ENCODE data around the gene IQCN. TPM values are rescaled to one million over a fixed set of nuclear protein-coding genes. Genes with fewer than 3 reads are reported as not detected.
A peak's percentile ranks its signal among the peaks of the same experiment; 100 is the strongest.

IQCN gene
- total and polyA plus RNA-seq, 4 experiments from 2014 or later: 0.13 to 5.8 (median 3.6) TPM

DNA sequence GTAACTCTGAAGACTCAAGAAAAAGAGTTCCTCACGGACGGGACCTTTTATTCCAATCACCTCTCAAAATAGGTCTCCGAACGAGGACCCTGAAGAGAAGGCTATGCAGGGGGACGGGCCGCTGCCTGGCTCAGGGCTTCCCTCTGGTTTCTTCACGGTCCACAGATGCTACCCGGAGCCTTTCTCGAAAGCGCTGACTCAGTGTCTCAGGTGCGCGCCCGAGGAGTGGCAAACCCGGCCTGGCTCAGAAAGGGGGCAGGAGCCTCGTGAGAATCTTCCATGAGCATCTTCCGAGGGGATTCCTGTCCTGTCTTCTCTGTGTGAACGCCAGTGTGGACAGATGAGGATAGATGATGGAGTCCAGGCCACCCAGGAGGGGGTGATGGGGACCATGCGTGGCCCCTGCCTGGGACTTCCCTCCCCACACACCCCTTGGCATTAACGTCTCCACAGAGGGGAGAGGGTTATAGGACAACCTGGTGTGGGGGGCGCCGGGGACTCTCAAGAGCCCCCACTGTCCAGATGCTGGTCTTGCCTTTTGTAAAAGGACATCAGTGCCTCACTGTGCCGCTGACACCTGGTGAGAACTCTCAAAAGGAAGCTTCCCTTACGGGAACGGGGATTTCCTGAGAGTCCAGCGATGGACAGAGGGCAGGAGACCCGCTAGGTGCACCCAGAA, 32.1 kb upstream of the IQCN start:
- H3K4me3 ChIP-seq (ENCODE audit: low read length in 2 of 2): peak overlapping the region in 1 of 2 donors; percentile 82
- peaks cover 4% of the 10 kb centered on the region for H3K36me3 ChIP-seq (ENCODE audit: insufficient read depth, low read length)
- Mint-ChIP-seq H3K27me3 (no peaks in the 10 kb centered on the region), H3K27ac (peak overlapping the region; percentile 99 to 100 (median 99)), H3K4me1 (peaks cover 19 to 56% (median 37%) of the 10 kb centered on the region in 4 donors), H3K9me3 (peaks cover 0 to 2% (median 0%) of the 10 kb centered on the region in 8 donors), H3K36me3 (peaks cover 4 to 30% of the 10 kb centered on the region in 2 donors), H3K4me3 (peak overlapping the region; percentile 81 to 96 (median 94))
- no peaks in the 10 kb centered on the region for H3K9me3 ChIP-seq (ENCODE audit: control insufficient read depth in 1 of 2, low read length in 2 of 2)
- H3K27me3 ChIP-seq (ENCODE audit: insufficient read depth, low read length): no peaks in the 10 kb centered on the region
- H3K27ac ChIP-seq (ENCODE audit: low read depth, low read length): peak overlapping the region; percentile 99
- ChIA-PET CTCF (ENCODE audit: partially characterized antibody) (interaction anchor here (1.0 to 6.7 kb wide), 6 partner anchors 9 to 27 kb away, joined by 3 to 118 read pairs (median 16); partner anchors contain the start of genes JUND and LSM4), POLR2A (ENCODE audit: partially characterized antibody) (interaction anchor here (0.7 to 28.5 kb wide), 9 partner anchors 11 to 215 kb away, joined by 3 to 1691 read pairs (median 45); partner anchors contain the start of genes IQCN, JUND and LSM4)
- intact Hi-C loops (cut with micrococcal nuclease): no loop called here
- peaks cover 68% of the 10 kb centered on the region for H3K4me1 ChIP-seq (ENCODE audit: insufficient read depth, low read length)
- no peak for DNase-seq

DNA sequence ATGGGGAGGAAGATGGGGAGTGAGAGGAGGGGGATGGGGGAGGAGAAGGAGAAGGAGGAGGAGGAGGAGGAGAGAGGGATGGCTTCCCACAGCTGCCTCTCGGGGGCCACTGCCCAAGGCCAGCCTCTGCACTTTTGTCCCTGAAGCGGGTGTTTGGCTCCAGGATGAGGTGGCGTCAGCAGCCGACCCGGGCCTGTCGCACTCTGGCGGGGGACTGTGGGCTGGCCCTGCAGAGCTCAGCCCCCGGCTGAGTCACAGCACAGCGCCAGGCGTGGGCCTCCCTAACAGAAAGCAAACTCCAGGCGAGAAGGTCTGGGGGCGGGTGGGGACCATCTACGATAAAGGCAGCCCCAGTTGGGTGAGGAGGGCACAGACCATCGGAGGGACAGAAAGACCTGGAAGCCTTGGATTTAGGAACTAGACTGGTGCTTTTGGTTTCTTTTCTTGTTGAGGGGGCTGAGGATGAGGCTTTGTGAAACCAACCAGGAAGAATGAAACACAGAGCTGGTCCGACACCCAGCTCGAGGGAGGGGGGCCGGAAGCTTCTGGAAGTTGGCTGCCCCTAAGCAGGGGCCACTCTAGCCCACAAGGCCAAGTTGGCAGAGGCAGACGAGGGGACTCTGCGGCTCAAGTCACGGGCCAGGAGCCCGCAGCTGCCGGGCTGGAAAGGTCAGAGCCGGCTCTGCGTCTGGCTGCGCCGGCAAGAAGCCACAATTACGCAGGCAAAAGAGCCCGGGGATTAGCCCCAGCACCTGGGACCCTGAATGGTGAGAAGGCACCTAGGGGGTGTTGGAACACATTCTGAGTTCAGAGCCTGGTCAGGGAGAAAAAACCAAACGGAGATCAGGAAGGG, 30.4 kb upstream of the IQCN start:
- Histone ChIP-seq H3K36me3 (ENCODE audit: insufficient read depth, low read length) (no peaks in the 10 kb centered on the region), H3K27ac (ENCODE audit: low read depth, low read length) (peak overlapping the region; percentile 99), H3K27me3 (ENCODE audit: insufficient read depth, low read length) (no peaks in the 10 kb centered on the region), H3K4me3 (ENCODE audit: low read length in 2 of 2) (peak overlapping the region; percentile 82 to 88), H3K4me1 (ENCODE audit: insufficient read depth, low read length) (peaks cover 70% of the 10 kb centered on the region), H3K9me3 (ENCODE audit: control insufficient read depth in 1 of 2, low read length in 2 of 2) (no peaks in the 10 kb centered on the region)
- Mint-ChIP-seq H3K27me3 (no peaks in the 10 kb centered on the region), H3K9me3 (peaks cover 0 to 2% (median 0%) of the 10 kb centered on the region in 8 donors), H3K4me1 (peaks cover 19 to 54% (median 34%) of the 10 kb centered on the region in 4 donors), H3K27ac (peak overlapping the region; percentile 99 to 100 (median 99)), H3K36me3 (peaks cover 4 to 22% of the 10 kb centered on the region in 2 donors), H3K4me3 (peak overlapping the region; percentile 89 to 98 (median 95))
- DNase-seq: peak; percentile 73 to 88 (median 78)
- intact Hi-C loops (cut with micrococcal nuclease): loop anchor here (1.0 kb wide), 3 partner anchors 10 to 19 kb away; partner anchors contain the start of gene LSM4
- ChIA-PET CTCF (ENCODE audit: partially characterized antibody) (interaction anchor here (0.6 to 6.7 kb wide), 7 partner anchors 8 to 105 kb away, joined by 4 to 118 read pairs (median 11); partner anchors contain the start of genes JUND and LSM4), POLR2A (ENCODE audit: partially characterized antibody) (interaction anchor here (0.8 to 10.4 kb wide), 18 partner anchors 8 to 216 kb away, joined by 3 to 1055 read pairs (median 4); partner anchors contain the start of genes IQCN, JUND, LSM4 and MPV17L2)

DNA sequence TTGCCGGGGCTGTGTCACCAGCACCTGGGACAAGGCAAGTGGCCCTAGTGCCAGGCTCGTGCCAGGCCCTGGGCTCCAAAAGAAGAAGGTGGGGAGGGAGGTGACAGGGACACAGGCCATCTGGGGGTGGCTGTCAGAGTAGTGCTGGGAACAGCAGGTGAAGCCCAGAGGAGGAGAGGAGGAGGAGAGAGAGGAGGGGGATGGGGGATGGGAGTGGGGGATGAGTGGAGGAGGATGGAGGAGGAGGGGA, 29.9 kb upstream of the IQCN start:
- Mint-ChIP-seq H3K27me3 (no peaks in the 10 kb centered on the region), H3K4me1 (peaks cover 19 to 54% (median 34%) of the 10 kb centered on the region in 4 donors), H3K4me3 (peak overlapping the region; percentile 89 to 98 (median 95)), H3K27ac (peak overlapping the region; percentile 99 to 100 (median 99)), H3K9me3 (peaks cover 0 to 2% (median 0%) of the 10 kb centered on the region in 8 donors), H3K36me3 (peaks cover 4 to 22% of the 10 kb centered on the region in 2 donors)
- ChIA-PET CTCF (ENCODE audit: partially characterized antibody) (interaction anchor here (1.2 to 6.7 kb wide), 5 partner anchors 11 to 106 kb away, joined by 4 to 118 read pairs (median 17); partner anchors contain the start of genes JUND and LSM4), POLR2A (ENCODE audit: partially characterized antibody) (interaction anchor here (0.9 to 10.4 kb wide), 11 partner anchors 8 to 212 kb away, joined by 3 to 1055 read pairs (median 7); partner anchors contain the start of genes IQCN, JUND, LSM4 and MPV17L2)
- intact Hi-C loops (cut with micrococcal nuclease): loop anchor here (1.0 kb wide), 3 partner anchors 10 to 19 kb away; partner anchors contain the start of gene LSM4
- peaks cover 70% of the 10 kb centered on the region for H3K4me1 ChIP-seq (ENCODE audit: insufficient read depth, low read length)
- no peak for DNase-seq
- peak overlapping the region; percentile 82 to 88 for H3K4me3 ChIP-seq (ENCODE audit: low read length in 2 of 2)
- H3K9me3 ChIP-seq (ENCODE audit: control insufficient read depth in 1 of 2, low read length in 2 of 2): no peaks in the 10 kb centered on the region
- H3K36me3 ChIP-seq (ENCODE audit: insufficient read depth, low read length): no peaks in the 10 kb centered on the region
- H3K27me3 ChIP-seq (ENCODE audit: insufficient read depth, low read length): no peaks in the 10 kb centered on the region
- H3K27ac ChIP-seq (ENCODE audit: low read depth, low read length): peak overlapping the region; percentile 99

DNA sequence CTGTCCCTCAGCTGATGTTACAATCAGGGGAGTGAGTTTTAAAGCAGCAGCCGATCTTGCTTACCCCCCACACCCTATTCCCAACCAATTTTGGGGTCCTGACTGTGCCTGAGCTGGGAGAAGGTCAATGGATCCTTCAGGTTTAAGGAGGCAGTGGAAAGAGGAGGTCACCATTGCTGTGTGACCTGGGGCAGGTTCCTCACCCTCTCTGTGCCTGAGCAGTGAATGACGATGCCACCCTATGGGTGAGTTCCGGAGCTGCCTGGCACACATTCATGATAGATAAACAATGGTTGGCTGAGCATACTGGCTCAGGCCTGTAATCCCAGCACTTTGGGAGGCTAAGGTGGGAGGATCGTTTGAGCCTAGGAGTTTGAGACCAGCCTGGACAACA, 27.5 kb upstream of the IQCN start:
- Histone ChIP-seq H3K27ac (ENCODE audit: low read depth, low read length) (peak overlapping the region; percentile 47), H3K27me3 (ENCODE audit: insufficient read depth, low read length) (no peaks in the 10 kb centered on the region), H3K36me3 (ENCODE audit: insufficient read depth, low read length) (no peaks in the 10 kb centered on the region), H3K4me1 (ENCODE audit: insufficient read depth, low read length) (peaks cover 50% of the 10 kb centered on the region), H3K9me3 (ENCODE audit: control insufficient read depth in 1 of 2, low read length in 2 of 2) (no peaks in the 10 kb centered on the region), H3K4me3 (ENCODE audit: low read length in 2 of 2) (no peak overlapping the region)
- peak overlapping the region; percentile 55 to 89 (median 84) for H3K27ac Mint-ChIP-seq
- H3K9me3 Mint-ChIP-seq: no peaks in the 10 kb centered on the region
- ChIA-PET POLR2A (ENCODE audit: partially characterized antibody) (interaction anchor here (1.5 to 10.4 kb wide), 3 partner anchors 17 to 20 kb away, joined by 5 to 1055 read pairs (median 105); partner anchors contain the start of genes IQCN, JUND and LSM4), CTCF (ENCODE audit: partially characterized antibody) (interaction anchor here (1.1 to 6.7 kb wide), 4 partner anchors 9 to 23 kb away, joined by 3 to 118 read pairs (median 3); partner anchors contain the start of genes JUND and LSM4)
- H3K4me1 Mint-ChIP-seq: peaks cover 10 to 39% (median 24%) of the 10 kb centered on the region in 4 donors
- no peaks in the 10 kb centered on the region for H3K27me3 Mint-ChIP-seq
- intact Hi-C loops (cut with micrococcal nuclease): no loop called here
- no peak for DNase-seq
- H3K36me3 Mint-ChIP-seq: peaks cover 0 to 15% of the 10 kb centered on the region in 2 donors
- peak overlapping the region in 5 of 8 donors; percentile 21 to 64 (median 50) for H3K4me3 Mint-ChIP-seq

DNA sequence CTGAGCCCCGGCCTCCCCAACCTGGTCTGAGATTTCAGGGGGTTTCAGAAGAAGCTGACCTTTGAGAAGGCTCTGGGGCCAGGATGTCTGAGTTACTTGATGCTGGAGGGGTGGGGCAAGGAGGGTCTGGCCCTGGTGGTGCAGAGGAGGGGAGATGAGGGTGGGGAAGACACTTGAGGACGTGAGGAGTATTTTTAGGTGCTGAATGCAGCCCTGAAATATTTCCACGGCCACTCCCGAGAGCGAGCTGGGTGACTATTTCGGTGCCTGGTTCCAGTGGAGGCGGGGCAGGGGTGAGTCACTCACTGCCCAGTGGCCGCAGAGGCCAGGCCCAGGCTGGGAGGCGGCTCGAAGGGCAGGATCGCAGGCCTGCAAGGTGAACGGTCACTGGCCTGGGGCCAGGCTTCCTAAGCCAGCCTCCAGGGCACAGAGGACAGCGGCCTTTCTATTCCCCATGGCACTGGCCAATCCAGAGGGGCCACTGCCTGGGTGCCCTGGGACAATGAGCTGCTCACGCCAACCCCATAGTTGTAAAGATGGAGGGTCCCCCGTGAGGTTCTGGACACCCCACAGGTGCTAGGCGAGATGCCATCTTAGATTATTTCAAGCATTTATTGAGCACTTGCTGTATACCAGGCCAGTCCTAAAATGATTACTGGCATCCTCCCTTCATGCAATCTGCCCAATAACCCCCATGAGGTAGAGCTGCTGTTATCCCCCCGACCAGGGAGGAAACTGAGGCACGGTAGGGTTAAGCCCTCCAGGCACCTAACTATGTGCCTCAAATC, 26.9 kb upstream of the IQCN start:
- intact Hi-C loops (cut with micrococcal nuclease): no loop called here
- Mint-ChIP-seq H3K4me1 (peaks cover 7 to 39% (median 21%) of the 10 kb centered on the region in 4 donors), H3K4me3 (no peak overlapping the region), H3K27me3 (no peaks in the 10 kb centered on the region), H3K9me3 (no peaks in the 10 kb centered on the region), H3K27ac (peak overlapping the region; percentile 31 to 87 (median 75)), H3K36me3 (peaks cover 0 to 15% of the 10 kb centered on the region in 2 donors)
- Histone ChIP-seq H3K9me3 (ENCODE audit: control insufficient read depth in 1 of 2, low read length in 2 of 2) (no peaks in the 10 kb centered on the region), H3K27ac (ENCODE audit: low read depth, low read length) (peak overlapping the region; percentile 47), H3K4me1 (ENCODE audit: insufficient read depth, low read length) (peaks cover 44% of the 10 kb centered on the region), H3K4me3 (ENCODE audit: low read length in 2 of 2) (no peak overlapping the region), H3K36me3 (ENCODE audit: insufficient read depth, low read length) (no peaks in the 10 kb centered on the region), H3K27me3 (ENCODE audit: insufficient read depth, low read length) (no peaks in the 10 kb centered on the region)
- CTCF ChIA-PET (ENCODE audit: partially characterized antibody): interaction anchor here (1.1 to 6.7 kb wide), 3 partner anchors 9 to 21 kb away, joined by 3 to 118 read pairs (median 3); partner anchors contain the start of genes JUND and LSM4
- POLR2A ChIA-PET (ENCODE audit: partially characterized antibody): interaction anchor here (1.5 to 10.4 kb wide), 3 partner anchors 17 to 20 kb away, joined by 5 to 1055 read pairs (median 105); partner anchors contain the start of genes IQCN, JUND and LSM4
- DNase-seq: no peak

DNA sequence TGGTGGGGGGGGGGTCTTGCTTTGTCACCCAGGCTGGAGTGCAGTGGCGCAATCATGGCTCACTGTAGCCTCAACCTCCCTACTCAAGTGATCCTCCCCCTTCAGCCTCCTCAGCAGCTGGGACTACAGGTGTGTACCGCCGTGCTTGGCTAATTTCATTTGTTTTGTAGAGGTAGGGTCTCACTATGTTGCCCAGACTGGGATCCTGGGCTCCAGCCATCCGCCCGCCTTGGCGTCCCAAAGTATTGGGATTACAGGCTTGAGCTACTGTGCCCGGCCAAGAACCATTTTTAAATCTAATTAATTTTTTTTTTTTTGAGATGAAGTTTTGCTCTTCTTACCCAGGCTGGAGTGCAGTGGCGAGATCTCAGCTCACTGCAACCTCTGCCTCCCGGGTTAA, 25.4 kb upstream of the IQCN start:
- H3K4me1 ChIP-seq (ENCODE audit: insufficient read depth, low read length): peaks cover 39% of the 10 kb centered on the region
- no peak overlapping the region for H3K4me3 ChIP-seq (ENCODE audit: low read length in 2 of 2)
- Mint-ChIP-seq H3K4me1 (peaks cover 9 to 37% (median 18%) of the 10 kb centered on the region in 4 donors), H3K36me3 (peaks cover 0 to 10% of the 10 kb centered on the region in 2 donors), H3K27me3 (no peaks in the 10 kb centered on the region), H3K9me3 (no peaks in the 10 kb centered on the region), H3K4me3 (peak overlapping the region in 1 of 8 donors; percentile 35), H3K27ac (peak overlapping the region in 2 of 7 donors; percentile 30 to 52)
- H3K27ac ChIP-seq (ENCODE audit: low read depth, low read length): no peak overlapping the region
- no peaks in the 10 kb centered on the region for H3K27me3 ChIP-seq (ENCODE audit: insufficient read depth, low read length)
- DNase-seq: no peak
- H3K36me3 ChIP-seq (ENCODE audit: insufficient read depth, low read length): no peaks in the 10 kb centered on the region
- no peaks in the 10 kb centered on the region for H3K9me3 ChIP-seq (ENCODE audit: control insufficient read depth in 1 of 2, low read length in 2 of 2)
- CTCF ChIA-PET (ENCODE audit: partially characterized antibody): interaction anchor here (6.7 kb wide), 1 partner anchor 20 kb away, joined by 118 read pairs; the partner anchor contains the start of gene JUND
- POLR2A ChIA-PET (ENCODE audit: partially characterized antibody): interaction anchor here (0.6 to 10.4 kb wide), 4 partner anchors 15 to 79 kb away, joined by 3 to 1055 read pairs (median 55); partner anchors contain the start of genes IQCN, JUND and LSM4
- intact Hi-C loops (cut with micrococcal nuclease): no loop called here
